HG02678 (cell line): ENCODE measurements around the gene RBM18.

ENCODE experiments used
- ATAC-seq: cut with Tn5 transposase; IDR thresholded peaks from one replicate; pipeline ENCODE4 v1.9.1; 2021; ENCODE audit warnings: mild to moderate bottlenecking, moderate library complexity; ENCODE audit not compliant: unreplicated experiment

The RBM18 gene

DNA sequence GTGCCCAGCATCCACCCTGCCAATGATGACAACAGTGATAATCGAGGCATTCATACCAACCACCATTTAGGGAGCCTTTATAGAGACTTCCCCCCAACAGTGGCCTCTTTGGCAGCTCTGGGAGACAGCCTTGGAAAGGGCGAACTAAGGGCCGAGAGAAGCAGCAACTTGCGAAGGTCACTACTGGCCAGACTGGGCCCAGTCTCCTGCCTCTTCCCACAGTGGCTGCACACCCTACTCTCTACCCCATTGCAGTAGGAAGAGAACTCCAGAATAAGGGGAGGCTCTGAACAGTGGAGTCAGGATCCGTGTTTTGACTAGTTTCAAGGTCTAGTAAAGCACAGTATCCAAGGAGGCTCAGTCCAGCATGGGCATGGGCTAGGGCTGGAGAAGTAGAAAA lies 41.2 kb downstream of the RBM18 start:
- no peak for ATAC-seq

DNA sequence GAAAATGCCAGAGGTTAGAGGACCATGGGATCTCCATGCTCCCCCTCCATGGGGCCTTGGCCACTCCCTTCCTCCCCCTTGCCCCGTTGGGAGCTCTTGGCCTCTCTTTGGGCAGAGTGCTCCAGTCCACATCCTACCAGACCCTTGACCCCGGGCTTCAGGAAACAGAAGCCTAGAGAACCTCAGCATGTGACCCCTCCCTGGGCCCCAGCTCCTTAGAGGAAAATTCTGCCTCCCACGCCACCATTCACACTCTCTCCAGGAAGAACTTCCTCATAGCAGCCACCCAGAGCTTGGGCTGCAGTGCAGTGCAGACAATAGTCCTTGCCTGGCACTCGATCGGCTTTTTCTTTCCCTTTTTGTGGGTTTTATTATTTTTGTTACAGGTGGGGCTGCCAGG lies 41.8 kb downstream of the RBM18 start:
- ATAC-seq = no peak

DNA sequence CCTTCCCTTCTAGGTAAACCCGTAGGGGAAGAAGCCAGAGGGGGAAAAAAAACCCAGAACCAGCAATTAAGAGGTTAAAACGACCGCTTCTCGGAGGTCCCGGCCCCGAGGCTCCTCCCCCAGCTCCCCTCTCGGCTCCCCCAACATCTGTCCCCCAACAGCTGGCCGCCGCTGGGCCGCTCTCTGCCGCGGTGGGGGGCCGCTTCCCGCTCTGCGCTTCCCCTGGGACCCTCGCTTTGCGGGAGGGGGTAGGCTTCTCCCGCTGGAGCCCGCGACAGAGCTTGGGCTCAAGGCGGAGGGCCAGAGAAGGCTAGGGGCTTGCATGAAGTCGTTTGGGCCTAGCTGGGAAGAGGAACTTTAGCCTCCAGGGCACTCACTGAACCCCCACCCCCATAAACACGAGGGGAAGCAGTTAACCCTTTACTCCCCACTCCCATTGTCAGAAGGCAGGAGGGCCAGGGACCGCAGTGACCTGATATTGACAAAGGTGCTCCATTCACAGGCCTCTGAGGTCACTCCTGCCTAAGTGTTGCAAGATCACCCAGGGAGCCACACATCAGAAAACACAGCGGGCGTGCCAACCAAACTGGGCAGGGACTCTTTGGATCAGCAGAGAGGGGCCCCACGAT lies 43.3 kb downstream of the RBM18 start:
- ATAC-seq = no peak

- ATAC-seq = no peak
Observed at GRCh38 chr9:122220673-122221182, 43.9 kb downstream of the RBM18 start.

- no peak for ATAC-seq
Observed at GRCh38 chr9:122219856-122220672, 44.6 kb downstream of the RBM18 start.

DNA sequence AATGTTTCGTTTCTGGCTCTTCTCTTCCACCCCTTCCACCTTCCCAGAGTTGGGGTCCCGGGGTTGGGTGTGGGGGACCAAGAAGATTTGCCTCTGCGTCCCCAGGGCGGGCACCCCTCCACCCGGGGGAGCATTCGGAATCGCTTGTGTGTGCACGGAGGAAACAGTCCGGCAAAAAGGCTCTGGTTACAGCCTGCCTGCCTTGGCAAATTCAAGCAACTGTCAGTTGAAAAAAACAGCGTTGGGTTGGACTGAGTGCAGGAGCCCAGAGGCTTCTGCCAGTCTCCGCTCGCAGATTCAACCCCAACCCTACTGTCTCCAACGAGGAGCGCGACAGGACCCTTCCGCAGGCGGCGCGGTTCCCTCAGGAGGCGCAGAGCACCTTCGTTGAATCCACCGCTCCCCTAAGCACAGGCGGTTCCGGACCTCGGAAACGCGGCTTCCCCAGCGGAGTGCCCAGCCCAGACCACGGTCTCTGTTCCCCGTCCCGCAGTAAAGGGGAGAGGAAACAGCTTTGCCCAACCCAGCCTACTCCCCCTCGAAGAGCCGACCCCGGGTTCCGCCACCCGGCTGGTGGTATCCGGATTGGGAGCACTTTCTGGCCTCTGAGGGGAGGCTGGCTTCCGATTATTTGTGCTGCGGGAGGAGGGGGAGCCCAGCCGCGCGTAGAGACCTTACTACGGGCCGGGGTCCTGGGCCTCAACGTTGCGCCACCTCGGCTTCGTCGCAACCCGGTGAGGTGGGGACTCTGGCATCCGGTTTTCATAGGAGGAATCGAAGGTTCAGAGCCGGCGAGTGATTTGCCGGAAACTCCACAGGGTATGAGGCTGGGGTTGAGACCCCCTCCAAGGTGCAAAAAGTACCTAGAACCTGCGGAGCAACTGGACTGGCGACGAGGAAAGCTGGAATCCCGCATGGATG lies 45.4 kb downstream of the RBM18 start:
- ATAC-seq = no peak

DNA sequence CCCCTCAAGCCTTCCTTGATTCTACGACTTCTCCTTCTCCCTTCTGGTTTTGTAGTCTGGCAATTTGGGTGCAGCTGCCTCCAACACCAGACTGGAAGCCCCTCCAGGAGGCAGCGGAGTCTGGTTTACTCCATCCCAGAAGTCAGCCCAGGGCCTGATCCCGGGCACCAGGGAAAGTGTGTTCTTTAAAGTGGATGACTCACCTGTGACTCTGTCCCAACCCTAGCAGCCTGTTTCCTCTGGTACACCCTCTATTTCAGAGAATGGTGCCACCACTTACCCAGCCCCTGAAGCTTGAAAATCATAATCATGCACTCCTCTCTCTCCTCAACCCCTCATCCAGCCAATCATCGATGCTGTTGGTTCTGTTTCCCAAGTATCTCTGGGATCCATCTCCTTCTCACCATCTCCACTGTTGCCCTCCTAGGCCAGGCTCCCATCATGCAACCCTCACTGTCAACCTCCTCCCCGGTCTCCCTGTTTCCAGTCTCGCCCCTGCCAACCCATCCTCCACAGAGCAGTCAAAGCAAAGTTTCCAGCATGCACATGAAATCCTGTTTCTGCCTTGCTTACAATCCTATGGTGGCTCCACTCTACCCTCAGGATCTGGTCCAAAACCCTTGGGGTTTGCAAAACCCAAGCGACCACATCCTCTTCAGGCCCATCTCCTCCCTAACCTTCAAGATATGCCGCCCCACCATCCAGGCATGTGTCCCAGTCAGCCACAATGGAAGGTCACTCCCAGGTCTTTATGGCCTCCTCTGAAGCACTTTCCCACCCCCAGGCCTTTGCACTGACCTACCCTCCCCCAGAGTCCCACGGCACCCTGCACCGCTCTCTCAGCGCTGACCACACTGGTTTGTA lies 46.3 kb downstream of the RBM18 start:
- no peak for ATAC-seq

DNA sequence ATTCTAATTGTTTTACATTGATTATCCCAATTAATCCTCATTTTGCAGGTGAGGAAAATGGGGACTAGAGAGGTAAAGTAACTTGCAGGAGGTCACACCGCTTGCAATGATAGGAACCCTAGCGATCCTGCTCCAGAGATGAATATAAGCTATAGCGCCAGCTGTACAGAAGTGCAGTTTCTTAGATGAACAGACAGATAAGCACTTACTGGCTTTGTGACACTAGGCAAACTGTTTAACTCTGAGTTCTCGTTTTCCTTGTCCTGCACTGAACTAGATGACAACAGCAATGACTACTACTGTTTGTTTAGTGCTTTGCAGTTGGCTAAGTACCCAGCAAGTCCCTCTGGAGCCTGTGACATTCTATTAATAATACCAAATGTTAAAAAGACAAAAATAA lies 47.0 kb downstream of the RBM18 start:
- no peak for ATAC-seq

DNA sequence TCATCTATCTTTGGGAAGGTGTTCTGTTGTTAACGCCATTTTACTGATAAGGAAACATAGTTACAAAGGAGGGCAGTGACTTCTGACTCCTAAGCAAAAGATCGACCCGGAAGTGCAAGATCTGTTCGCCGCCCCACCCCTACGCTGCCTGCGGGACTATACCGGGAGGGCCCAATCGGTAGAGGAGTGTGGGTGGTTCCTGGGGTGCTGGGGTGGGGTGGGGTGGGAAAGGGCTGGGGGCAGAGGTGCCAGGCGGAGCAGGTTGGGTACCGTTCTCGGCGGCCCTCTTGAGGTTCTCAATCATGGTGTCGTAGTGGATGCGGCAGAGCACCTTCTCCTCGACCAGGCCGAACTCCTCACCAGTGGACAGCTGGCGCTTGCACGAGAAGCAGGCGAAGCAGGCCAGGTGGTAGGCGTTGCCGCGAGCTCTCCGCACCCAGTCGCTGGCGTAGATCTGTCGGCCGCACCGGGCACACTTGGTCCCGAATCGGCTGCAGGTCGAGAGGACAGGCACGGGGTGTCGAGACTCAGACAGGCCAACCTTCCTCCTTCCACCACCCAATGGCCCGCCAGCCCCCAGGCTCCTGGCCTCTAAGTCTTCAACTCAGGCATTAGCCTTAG lies 47.7 kb downstream of the RBM18 start:
- no peak for ATAC-seq

DNA sequence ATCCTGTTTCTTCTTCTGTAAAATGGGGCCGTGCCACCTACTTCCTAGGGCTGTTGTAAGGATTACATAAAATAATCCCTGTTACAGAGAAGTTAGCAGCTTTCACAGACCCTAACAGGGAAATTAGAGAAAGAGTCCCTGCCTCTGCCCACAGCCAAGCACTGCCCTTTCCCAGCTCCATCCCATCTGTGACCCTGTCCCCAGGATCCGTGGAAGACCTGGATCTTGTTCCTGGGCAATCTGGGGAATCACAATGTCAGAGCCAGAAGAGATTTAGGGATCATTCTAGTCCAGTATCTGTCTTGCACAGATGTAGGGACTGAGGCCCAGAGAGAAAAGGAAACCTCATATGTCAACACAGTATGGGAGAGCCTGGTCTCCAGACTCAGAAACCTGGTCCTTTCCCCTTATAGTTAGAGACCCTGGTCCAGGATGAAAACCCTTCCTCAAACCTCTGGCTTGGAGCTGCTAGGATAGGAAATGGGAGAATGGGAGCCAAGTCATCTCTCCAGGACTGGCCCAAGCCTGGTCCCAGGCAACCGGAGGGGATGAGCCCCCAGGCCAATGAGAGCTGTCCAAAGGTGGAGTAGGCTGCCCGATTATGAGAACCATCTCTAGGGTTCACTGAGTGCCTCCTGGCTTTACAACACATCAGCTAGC lies 48.4 kb downstream of the RBM18 start:
- ATAC-seq = no peak

GRCh38 chr9:122215663-122216062 lies 49.0 kb downstream of the RBM18 start:
- no peak for ATAC-seq

DNA sequence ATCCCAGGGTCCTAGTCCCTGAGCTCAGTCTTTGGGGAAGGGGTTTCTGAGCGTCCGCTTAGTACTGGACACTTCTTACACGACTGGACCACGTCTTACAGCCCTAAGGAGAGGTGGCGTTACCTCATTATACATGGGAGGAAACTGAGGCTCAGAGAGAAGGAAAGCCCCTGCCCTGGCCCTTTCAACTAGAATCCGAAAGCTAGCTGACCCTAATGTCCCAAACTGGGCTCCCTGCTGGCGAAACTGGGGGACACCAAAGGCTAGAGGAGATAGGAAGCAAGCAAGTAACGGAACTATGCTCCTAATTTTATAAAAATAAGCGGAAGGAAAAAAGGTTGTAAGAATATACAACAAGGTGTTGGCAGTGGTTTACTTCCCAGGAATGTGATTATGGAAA lies 50.1 kb downstream of the RBM18 start:
- no peak for ATAC-seq

DNA sequence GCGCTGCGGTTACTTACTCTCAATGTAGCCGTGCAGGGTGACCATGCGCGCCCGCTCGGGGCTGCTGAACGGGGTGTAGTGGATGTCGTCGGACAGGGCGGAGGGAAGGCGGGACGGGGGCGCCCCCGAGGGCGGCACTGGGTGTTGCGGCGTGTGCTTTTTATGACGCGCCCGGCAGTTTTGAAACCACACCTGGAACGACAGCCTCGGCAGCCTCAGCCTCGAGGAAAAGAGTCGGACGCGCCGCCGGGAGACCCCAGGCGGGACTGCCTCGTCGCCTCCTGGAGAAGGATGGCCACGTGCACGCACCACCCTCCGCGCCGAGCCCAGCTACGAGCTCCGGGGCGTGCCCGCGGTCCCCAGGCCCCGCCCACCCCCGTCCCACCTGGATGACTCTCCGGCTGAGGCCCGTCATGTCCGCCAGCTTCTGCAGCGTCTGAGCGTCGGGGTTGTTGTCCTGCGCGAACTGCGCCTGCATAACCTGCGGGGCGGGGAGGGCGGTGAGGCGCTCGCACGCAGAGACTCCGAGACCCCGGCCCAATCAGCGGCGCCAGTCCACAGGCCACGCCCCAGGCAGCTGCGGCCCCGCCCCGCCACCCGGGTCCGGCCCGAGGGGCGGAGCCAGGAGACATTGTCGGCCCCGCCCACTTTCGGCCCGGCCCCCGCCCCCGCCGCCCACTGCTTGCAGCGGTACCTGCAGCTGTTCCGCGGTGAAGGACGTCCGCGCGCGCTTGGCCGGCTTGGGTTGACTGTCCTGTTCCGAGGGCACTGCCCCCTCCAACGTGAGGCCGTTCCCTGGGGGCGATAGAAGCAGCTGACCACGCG lies 50.8 kb downstream of the RBM18 start:
- peak; percentile 61 for ATAC-seq

DNA sequence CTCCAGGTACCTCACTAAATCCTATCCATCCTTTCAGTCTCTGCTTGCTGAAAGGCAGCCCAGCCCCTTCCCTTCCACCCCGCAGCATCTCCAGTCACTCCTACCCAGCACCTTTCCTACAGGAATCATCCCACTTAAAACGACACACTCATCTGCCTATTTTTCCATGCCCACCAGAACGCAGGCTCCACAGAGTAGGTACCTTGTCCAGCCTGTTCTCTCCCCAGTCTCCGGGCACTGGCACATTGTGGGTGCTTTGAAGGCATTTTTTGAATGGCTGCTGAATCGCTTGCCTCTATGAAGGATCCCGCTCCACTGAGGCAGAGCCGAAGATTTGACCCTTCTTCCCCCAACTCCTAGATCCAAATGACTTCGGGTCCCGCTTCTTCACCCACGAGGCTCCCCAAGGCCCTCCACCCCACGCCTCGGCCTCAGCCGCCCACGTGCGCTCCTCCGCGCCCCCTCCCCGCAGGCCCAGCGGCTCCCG lies 51.5 kb downstream of the RBM18 start:
- no peak for ATAC-seq

DNA sequence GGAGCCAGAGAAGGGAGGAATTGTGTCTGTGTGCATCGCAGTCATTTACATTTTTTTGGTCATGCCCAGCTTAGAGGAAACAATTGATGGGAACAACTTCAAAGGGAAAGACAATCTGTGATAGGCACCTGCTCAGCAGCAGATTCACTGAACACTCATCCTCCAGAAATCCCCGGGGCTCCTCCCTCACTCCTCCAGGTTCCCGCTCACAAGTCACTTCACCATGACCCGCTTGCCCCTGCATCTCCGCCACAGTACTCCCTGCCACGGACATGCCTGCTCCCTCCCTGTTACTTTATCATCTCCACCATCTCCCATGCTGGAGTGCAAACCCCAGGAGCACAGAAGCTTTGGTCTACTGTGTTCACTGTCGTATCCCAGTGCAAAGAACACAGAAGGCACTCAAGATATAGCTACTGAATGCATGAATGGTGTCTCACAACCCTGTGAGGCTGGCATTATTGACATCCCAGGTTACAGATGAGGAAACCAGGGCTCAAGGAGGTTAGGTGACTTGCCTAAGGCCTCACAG lies 52.1 kb downstream of the RBM18 start:
- ATAC-seq = no peak

DNA sequence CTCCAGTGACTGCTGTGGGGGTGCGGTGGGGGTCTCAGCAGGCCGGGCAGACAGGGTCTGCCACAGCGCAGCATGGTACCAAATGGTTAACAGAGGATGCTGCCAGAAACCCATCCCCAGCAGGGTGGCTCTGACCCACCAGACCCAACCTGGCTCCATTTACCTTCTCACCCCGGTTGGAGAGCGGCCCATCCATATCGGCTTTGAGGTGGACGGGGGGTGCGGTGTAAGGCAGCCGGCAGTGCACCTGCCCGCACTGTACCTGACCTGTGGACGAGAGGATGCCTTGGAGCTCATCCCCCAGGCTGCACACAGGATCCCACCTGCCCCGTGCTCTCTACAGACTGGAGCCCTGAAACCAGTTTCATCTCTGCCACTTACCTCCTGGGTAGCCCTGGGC lies 55.2 kb downstream of the RBM18 start:
- ATAC-seq = no peak

- ATAC-seq = no peak
Observed at GRCh38 chr9:122207096-122207495, 57.5 kb downstream of the RBM18 start.
